Transverse colon (tissue), 3 donors: Measurements from ENCODE around the gene ANGPTL2.

Experiments
- EP300 ChIP-seq: sonication (generic); formaldehyde crosslinking; IDR thresholded peaks from one replicate; pipeline ENCODE4 v1.6.1; 2017; ENCODE audit warnings: antibody characterized with exemption, low read depth
- TF ChIP-seq, protein P1 (sequence below), 5 experiments: fragments of 200-600 bp in 3 of 5; fragments of 450-650 bp in 2 of 5; sonication (generic) in 3 of 5; IDR thresholded peaks; 1 replicate in 2 of 5; 2 replicates in 3 of 5; pipeline ENCODE4 v1.5.1; 2016 to 2017; ENCODE audit warnings: antibody characterized with exemption in 5 of 5, inconsistent platforms in 3 of 5, mild to moderate bottlenecking in 2 of 5, moderate library complexity in 1 of 5

DNA sequence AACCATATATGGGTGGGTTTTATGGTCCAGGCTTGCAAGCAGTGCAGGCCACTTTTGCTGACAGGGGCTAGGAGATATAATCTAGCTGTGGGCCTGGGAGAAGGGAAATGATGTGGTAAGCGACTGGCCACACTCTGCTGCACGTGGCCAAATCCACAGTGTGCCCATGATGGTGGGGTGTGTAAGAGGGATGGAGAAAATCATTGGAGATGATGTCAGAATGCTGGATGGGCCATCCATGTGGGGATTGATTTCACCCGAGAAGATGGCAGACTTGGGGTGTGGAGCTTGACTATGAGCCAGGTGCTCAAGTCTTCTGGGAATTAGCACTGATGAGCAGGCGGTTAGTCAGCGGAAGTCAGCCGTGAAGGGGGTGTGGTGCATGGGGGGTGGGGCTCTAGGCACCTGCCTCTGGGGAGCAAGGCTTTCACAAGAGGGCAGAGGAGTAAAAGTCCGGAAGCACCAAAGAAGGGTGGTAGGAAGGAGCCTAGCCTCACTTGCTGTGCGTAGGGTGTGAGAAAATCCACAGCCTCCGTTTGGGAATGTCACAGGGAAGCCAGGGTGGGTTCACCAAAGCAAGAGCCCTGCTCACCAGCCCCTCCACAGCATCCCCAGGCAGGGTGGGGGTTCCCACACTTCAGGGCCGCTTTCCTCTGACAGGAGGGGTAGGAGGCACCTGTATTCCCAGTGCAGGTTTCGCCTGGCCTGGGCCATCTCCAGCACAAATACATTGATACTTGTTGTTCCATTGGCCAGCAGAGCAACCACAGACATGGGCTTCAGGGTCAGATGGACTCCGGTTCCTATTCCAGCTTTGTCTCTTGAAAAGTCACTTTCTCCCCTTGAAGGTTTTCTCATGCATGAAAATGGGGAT is 44.5 kb upstream of the ANGPTL2 start:
- TF ChIP-seq, protein P1, sequence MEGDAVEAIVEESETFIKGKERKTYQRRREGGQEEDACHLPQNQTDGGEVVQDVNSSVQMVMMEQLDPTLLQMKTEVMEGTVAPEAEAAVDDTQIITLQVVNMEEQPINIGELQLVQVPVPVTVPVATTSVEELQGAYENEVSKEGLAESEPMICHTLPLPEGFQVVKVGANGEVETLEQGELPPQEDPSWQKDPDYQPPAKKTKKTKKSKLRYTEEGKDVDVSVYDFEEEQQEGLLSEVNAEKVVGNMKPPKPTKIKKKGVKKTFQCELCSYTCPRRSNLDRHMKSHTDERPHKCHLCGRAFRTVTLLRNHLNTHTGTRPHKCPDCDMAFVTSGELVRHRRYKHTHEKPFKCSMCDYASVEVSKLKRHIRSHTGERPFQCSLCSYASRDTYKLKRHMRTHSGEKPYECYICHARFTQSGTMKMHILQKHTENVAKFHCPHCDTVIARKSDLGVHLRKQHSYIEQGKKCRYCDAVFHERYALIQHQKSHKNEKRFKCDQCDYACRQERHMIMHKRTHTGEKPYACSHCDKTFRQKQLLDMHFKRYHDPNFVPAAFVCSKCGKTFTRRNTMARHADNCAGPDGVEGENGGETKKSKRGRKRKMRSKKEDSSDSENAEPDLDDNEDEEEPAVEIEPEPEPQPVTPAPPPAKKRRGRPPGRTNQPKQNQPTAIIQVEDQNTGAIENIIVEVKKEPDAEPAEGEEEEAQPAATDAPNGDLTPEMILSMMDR (IDR thresholded peaks at IDR 0.05), result no peak
- no peak for TF ChIP-seq EP300
